Measurements from ENCODE around the gene STXBP3. TPM values are rescaled to one million over a fixed set of nuclear protein-coding genes. Genes with fewer than 3 reads are reported as not detected.
A peak's percentile ranks its signal among the peaks of the same experiment; 100 is the strongest.

STXBP3 gene
- total RNA-seq, 1 experiment from 2014 or later, result 37.2 TPM

DNA sequence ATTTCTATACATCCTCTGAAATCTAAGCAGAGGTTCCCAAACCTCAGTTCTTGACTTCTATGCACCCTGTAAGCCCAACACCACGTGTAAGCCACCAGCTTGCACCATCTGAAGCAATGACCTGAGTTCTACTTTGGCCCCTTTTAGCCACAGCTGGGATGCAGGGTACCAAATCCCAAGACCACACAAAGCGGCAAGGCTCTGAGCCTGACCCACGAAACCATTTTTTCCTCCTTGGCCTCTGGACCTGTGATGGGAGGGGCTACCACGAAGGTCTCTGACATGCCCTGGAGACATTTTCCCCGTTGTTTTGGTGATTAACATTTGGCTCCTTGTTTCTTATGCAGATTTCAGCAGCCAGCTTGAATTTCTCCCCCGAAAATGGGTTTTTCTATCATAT lies 38.8 kb downstream of the STXBP3 start:
- in situ Hi-C loops (cut with HindIII; ENCODE audit: low sequenced_read_pairs), result no loop called here
- DNase-seq (ENCODE audit: low spot score), result no peak

DNA sequence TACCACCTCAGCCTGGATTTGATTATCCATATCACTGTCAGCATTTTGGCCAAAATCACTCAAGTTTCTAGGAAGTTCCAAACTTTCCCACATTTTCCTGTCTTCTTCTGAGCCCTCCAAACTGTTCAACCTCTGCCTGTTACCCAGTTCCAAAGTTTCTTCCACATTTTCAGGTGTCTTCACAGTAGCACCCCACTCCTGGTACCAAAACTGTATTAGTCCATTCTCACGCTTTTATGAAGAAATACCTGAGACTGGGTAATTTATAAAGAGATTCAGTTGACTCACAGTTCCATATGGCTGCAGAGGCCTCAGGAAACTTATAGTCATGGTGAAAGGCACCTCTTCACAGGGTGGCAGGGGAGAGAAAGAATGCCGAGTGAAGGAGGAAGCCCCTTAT lies 39.4 kb downstream of the STXBP3 start:
- in situ Hi-C loops (cut with HindIII; ENCODE audit: low sequenced_read_pairs), result no loop called here

DNA sequence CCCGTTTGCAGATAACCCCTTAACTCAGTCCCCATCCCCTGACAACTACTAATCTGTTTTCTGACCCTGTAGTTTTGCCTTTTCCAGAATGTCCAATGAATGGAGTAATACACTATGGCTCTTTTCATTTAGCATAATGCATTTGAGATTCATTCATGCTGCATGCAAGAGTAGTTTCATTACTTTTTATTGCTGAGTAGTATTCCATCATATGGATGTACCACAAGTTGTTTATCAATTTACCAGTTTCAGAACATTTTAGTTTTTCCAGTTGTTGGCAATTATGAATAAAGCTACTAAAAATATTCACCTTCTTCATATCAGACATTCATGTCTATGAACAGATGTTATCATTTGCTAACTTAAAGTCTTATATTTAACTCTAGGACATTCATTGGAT lies 45.3 kb downstream of the STXBP3 start:
- DNase-seq (ENCODE audit: low spot score), result no peak
- in situ Hi-C loops (cut with HindIII; ENCODE audit: low sequenced_read_pairs), result no loop called here

More for the DNA sequence above, 39.4 kb downstream of the STXBP3 start:
- DNase-seq (ENCODE audit: low spot score), result no peak

DNA sequence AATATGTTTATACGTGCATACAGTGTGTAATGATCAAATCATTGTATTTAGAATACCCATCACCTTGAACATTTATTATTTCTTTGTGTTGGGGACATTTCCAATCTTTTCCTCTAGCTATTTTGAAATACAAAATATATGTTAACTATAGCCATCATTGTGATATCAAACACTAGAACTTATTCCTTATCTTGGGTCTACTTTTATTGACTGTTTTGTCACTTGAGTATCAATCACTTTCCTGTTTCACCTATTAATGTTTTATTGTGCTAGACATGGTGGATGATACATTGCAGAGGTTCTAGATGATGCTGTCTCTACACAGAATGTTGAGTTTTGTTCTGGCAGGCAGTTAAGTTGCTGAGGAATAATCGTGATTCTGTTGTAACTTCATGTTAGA lies 45.9 kb downstream of the STXBP3 start:
- in situ Hi-C loops (cut with HindIII; ENCODE audit: low sequenced_read_pairs), result no loop called here

DNA sequence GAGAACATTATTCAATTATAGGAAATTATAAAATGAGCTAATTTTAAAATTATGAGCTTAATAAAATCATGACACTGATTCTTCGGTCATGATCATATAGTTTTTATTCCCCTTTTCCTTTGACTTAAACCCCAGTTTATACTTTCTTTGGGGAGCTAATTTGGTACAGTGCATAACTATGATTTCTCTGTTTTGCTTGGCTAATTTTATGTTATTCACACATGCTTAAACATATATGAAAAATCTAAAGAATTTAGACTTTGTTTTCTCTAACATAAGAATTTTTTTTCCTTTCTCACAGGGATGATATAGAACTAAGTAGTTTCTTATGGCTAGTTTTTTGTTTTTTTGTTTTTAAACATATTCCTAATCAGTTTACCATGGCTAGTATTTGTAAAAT lies 52.5 kb downstream of the STXBP3 start:
- DNase-seq (ENCODE audit: low spot score), result no peak
- in situ Hi-C loops (cut with HindIII; ENCODE audit: low sequenced_read_pairs), result no loop called here

More for the DNA sequence above, 45.9 kb downstream of the STXBP3 start:
- DNase-seq (ENCODE audit: low spot score), result no peak

DNA sequence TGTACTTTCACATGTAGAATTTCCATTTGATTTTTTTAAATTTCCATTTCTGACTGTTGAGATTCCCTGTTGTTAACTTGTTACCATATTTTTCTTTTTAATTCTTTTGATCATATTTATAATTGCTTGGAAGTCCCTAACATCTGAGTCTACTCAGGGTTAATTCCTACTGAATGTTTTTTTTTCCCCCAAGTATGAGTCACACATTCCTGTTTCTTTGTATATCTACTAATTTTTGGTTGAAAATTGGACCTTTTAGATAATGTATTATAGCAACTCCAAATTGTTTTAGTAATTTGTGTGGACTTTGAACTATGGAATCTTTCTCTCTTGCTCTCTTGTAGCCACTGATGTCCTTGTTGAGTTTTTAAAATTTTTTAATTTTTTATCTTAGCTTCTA lies 54.6 kb downstream of the STXBP3 start:
- no peak for DNase-seq (ENCODE audit: low spot score)
- in situ Hi-C loops (cut with HindIII; ENCODE audit: low sequenced_read_pairs), result no loop called here

DNA sequence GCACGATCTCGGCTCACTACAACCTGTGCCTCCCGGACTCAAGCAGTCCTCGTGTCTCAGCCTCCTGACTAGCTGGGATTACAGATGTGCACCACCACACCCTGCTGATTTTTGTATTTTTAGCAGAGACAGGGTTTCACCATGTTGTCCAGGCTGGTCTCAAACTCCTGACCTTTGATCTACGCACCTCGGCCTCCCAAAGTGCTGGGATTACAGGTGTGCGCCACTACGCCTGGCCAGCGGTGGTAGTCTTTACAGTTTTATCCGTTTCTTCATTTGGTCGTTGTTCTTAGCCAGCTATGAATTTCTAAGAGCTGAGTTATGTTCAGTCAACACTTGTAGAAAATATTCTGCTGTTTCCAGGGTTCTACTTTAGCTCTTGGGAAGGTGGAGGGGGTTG lies 57.1 kb downstream of the STXBP3 start:
- in situ Hi-C loops (cut with HindIII; ENCODE audit: low sequenced_read_pairs), result no loop called here
- DNase-seq (ENCODE audit: low spot score), result no peak

DNA sequence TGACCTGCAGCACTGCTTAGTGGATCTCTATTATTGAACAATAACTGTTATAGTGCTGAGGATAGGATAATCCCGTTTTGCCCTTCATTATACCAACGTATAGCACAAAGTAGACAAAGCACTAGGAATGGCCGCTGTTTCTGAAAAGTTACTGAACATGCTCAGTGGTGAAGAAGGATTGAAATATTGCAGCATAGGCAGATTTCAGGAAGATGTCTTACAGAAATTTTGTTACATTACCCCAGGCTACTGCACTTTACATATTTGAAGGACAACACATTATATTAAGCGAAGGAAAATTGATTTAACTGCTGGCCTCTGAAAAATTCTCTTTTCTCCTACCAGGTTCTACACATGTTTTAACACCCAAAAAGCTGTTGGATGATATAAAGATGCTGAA lies 62.0 kb downstream of the STXBP3 start:
- in situ Hi-C loops (cut with HindIII; ENCODE audit: low sequenced_read_pairs), result no loop called here
- DNase-seq (ENCODE audit: low spot score), result no peak

DNA sequence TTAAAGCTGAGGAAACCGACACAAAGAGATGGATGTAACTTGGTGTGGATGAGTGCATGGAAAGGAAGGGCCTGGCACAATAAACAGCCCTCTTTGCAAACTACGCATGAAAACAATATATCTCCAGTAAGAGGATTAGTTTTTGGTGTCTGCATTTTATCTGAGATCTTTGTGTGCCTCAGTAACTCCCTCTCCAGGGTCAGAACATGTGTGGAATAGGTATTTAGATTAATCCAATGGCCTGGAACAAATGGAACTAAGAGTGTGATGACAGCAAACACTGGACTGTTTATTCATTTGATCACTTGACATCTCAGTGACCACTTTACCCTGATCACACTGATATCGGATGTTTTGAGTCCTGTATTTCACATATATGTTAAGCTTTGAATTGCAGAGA lies 65.1 kb downstream of the STXBP3 start:
- DNase-seq (ENCODE audit: low spot score), result no peak
- in situ Hi-C loops (cut with HindIII; ENCODE audit: low sequenced_read_pairs), result no loop called here

DNA sequence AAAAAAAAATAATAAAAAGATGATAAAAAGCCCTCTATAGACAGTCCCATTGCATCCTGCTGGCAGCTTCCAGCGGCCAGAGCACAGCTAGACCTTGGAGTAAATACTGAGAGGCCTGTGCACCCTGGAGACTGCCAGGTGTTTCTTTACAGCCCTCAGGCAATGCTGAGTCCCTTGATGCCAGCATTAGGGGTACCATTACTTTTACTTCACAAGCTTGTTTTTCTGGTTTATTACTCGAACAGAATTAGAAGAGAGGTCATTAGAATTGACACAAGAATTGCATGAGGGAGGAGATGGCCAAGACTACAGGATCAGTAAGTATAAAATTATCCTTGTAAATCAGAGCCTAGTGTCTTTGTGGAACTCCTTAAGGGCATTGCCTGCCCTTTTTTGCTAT lies 66.9 kb downstream of the STXBP3 start:
- no peak for DNase-seq (ENCODE audit: low spot score)
- in situ Hi-C loops (cut with HindIII; ENCODE audit: low sequenced_read_pairs), result no loop called here

DNA sequence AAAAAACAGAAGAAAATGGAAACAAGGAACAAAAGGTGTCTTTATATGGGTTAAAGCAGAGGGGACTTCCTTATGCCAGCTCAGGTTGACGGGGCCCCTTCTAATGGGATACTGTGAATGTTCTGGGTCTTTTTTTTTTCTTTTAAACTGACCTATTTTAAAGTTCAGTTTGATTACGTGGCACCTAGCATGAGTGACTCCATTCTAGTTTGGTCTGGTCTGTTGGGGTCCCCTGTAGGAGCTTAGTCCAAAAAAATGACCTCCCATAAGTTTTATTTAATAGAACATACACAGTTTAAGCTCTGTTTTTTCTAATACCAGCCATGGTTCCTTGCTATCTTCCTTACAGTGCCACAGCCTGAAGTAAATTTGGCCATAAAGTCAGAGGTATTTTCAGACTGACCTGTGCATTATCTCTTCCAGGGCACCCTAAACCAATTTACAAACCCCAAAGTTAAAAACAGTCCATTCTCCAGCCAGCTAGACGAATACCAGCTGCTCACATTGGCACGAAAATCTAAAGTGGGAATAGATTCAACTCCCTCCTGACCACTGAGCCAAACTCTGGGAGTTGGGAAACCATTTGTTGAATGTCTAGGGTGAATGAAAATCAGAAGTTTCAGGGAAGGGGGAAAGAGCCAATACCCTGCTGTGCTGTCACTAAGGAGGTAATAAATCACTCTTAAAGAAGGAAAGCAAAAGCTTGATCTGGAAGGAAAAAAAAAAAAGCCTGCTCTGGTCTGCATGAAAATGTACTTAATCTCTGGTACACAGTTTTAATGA lies 68.1 kb downstream of the STXBP3 start:
- in situ Hi-C loops (cut with HindIII; ENCODE audit: low sequenced_read_pairs), result no loop called here
- DNase-seq (ENCODE audit: low spot score), result peak; percentile 68

DNA sequence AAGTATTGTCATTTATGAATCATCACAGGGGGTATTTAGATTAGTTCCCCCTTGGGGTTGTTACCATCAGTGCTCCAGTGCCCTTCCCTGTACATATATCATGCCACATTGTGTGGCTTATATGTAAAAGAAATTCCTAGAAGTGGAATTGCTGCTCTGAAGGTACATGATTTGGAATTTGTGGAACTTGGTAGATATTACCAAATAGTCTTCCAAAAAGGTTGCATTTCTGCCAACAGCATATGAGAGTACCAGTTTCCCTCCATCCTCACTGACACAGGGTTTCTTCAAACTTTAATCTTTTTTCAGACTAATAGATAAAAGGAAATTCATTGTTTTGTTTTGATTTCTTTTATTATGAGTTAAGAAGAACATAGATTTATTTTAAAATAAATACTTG lies 69.1 kb downstream of the STXBP3 start:
- DNase-seq (ENCODE audit: low spot score), result peak; percentile 11
- in situ Hi-C loops (cut with HindIII; ENCODE audit: low sequenced_read_pairs), result no loop called here

DNA sequence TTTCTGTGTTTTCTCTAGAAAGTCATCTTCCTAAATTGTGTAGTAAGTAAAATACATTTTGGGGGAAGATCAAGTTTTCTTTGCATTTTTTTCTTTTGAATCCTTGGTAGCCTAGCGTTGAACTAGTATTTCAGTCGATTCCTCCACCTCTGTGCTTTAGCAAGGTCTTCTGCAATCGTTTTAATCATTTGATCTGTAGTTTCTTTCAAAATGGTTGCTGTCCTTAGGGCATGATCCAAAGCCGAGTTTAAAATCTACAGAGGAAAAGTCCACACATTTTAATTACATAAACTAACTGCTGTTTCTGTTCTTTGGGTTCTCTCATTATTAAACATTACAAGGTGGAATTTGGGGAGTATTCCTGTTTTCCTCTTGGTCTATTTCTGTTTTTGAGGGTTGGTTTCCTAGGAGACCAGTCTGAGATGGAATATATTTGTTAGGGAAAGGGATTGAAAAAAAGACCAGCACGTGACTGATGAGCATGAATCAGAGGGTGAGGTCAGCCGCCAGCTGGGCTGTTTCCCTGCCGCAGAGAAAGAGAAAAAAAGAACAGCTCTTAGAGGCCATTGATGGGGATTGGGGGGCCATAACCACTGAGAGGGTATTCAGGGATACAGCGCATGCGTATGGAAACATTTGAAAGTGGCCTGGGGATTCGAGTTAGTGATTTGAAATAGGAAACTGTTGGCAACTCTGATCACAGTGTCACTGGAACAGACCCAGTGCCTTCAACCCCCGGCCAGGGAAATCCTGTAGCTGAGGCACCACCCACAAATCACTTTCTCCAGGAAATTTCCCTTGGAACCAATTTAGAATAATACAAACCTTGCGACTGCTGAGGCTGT lies 69.8 kb downstream of the STXBP3 start:
- peak; percentile 88 for DNase-seq (ENCODE audit: low spot score)
- in situ Hi-C loops (cut with HindIII; ENCODE audit: low sequenced_read_pairs), result no loop called here

DNA sequence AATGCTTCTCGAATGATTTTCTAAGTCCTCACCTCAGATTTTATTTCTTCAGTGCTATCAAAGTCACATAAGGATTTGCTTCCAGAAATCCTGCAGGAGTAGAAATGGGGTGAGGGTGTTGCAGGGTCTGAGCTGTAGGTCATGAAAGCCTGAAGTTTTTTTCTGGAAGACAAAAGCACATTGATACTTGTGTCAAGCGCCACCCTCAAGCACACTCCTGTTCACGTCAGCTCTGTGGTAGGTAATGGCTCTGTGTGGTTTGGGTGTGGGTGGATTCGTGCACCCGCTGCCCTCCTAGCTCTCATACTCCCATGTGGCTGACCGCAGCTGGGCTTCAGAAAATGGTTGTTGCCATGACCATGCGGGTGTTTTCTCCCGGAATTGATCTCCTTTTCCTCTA lies 70.5 kb downstream of the STXBP3 start:
- in situ Hi-C loops (cut with HindIII; ENCODE audit: low sequenced_read_pairs), result no loop called here
- DNase-seq (ENCODE audit: low spot score), result no peak

DNA sequence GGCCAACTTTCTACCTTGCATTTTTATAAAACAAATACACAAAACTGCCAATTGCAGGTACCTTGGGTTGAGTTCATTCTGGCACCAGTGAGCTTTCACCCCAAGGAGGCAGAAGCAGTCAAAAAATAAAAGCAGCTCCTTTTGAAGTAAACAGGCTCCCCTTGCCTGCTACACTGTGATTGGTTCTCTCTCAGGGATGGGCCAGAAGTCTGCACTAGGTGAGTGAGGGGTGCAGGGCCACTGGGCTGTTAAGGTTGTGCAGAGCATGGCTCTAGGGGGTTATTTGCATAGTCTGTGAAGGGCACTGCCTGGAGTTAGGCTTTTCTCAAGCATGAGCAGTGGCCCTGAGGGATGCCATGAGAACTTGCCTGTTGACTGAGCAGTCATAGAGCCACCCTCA lies 71.3 kb downstream of the STXBP3 start:
- no peak for DNase-seq (ENCODE audit: low spot score)
- in situ Hi-C loops (cut with HindIII; ENCODE audit: low sequenced_read_pairs), result no loop called here

DNA sequence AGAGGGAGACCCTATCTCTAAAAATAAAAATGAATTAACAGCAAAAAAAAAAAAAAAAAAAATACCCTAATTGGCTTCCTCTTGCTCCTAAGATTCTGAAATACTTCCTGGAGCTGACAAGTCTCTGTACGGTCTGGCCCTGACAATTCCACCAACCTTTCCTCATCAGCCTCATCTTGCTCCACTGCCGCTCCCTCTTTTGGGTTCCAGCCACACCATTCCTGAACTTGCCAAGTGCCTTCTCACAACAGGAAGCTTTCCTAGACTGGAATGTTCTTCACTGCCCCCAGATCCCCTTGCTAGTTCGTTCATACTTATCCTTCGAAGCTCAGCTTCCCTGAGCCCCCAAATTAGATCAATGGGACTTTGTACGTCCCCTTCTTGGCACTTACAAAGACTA lies 73.4 kb downstream of the STXBP3 start:
- no peak for DNase-seq (ENCODE audit: low spot score)
- in situ Hi-C loops (cut with HindIII; ENCODE audit: low sequenced_read_pairs), result no loop called here

DNA sequence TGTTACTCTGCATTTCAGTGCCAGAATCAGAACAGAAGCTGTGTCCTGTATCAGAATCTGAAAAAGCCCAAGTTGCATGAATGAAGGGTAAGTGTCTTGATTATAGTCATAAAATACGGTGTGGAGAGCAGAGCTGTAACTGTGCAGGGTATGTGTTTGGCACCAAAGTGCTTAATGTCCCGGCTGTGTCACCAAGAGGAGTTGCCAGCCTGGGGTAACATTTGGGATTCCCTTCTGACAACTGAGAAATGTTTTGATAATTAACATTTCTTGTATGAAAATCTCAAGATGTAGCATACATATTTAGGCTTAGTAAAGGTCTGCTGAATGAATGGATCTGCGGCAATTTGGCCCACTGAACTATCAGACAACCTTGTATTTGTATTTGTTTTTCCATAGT lies 77.2 kb downstream of the STXBP3 start:
- DNase-seq (ENCODE audit: low spot score), result no peak
- in situ Hi-C loops (cut with HindIII; ENCODE audit: low sequenced_read_pairs), result no loop called here

DNA sequence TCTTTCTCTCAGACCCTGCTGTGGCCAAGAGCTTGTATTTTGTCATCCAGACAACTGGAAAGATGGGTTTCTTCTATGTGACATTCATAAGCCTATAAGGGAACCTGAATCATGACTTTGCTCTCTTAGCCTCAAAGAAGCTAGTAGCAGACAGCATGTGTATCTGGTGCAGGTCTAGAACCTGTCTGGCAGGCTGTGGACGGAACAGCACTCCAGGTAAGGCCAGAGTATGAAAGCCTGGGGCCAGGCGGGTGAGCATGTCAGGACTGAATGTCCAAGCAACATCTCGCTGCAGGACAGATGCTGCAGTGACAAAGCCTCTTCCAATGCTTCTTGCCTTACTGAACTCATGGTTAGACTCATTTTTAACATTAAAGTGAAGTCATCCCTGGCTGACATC lies 77.6 kb downstream of the STXBP3 start:
- no peak for DNase-seq (ENCODE audit: low spot score)
- in situ Hi-C loops (cut with HindIII; ENCODE audit: low sequenced_read_pairs), result no loop called here

DNA sequence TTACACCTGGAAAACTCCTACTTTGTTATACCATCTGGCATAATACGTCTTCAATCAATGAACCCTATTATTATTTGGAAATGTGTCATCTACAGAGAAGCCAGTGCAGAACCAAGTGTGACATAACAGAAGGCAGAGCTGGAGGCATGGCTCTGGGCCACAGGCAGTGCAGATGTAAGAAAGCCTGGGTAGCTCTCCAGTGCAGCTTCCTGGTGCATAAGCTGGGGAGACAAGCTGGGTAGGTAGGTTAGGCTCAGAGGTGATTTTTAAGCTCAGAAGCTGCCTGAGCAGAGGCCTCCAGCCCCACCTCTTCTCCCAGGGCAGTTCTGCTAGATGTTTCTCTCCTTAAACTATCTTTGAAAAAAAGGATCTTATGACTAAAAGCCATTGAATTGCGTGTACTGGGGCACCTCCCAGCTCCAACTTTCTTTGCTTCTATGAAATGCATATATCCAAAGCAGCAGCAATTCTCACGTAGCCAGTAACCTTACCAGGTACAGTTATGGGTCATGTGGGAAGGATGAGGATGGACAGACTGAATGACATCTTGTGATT lies 79.7 kb downstream of the STXBP3 start:
- in situ Hi-C loops (cut with HindIII; ENCODE audit: low sequenced_read_pairs), result no loop called here
- DNase-seq (ENCODE audit: low spot score), result no peak

Measured in G401 (cell line).